Measurements from ENCODE around the gene SLF1.

The SLF1 gene

DNA sequence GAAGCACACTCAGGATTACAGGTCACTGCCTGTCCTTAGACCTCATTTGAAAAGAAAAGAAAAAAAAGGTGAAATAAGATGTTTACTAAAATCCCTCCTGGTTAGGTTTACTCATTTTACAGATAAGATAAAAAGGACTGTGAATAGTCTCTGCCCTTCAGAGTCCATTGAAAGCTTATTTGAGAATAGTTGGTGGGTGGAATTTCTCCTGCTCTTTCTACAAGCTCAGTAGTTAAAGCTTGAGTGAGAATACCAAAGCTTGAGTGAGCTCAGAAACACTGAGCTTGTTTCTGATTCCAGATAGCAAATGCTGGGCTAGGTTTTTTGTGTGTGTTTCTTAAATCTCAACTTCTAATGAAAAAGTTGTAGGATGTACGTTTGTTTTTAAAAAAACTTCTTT, 106.7 kb downstream of the SLF1 start:
- DNase-seq = no peak

DNA sequence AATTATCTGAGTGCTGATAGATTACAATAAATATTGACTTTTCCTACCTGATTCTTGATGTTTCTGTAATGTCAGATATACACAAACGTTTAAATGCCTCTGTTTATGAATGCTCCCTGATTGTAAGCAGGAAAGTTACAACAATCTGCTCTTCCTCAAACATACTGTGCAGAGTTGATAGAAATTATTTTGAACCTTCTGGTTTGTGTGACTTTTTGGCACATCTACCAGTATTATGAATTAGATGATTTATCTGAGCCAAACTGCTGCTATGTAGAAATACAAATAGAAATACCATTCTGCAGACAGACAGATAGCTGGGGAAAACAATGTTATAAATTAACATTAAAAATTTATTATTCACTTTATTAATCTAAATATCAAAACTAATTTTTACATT, 113.0 kb downstream of the SLF1 start:
- DNase-seq = no peak

DNA sequence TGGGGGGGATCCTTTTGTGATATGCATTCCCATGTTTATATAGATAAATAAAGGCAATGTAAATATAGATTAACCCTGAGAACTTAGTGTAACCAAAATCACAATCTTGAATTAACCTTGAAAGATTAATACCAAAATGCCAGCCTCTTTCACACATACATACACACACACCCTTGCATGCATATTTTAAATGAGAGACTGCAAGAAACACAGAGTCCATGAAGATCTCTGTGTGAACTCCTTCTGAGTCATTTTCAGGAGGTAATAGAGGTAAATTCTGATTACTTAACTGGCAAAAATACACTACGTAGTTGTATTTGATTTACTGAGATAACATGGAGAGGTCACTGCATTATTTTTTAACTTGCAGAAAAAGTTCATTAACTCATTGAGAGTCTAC, 118.0 kb downstream of the SLF1 start:
- no peak for DNase-seq

DNA sequence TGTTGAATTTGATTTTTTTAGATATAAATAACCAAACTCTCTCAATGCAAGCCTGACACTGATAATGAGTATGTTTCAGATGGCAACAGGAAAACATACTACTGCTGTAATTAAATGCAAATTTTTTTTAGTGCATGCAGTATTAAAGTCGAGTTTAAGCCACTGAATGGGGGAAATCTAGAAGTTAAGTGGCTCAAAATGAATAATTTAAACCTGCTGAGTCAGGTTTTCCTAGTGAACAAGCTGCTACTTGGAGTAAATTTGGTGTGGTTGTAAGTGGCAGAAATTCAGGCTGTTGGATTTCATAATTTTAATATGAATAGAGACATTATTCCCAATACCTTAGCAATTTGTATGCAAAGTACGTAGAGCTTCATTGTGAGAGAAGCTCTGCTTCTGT, 121.8 kb downstream of the SLF1 start:
- no peak for DNase-seq

DNA sequence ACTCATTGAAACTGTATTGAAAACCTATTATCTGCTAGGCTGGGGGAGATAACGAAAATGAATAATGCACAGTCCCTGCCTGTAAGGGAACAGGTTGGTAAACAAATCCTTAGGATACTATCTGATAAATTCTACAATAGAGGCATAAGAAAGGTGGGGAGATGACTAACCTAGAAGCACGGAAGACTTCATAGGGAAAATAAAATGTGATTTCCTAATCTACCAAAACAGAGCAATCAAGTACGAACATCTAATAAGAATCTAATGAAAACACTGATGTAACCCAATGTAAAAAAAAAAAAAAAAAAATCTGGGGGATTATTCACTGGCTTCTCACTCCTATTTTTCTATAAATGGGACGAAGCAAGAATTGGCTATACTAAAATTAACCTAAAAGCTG, 124.4 kb downstream of the SLF1 start:
- DNase-seq = no peak

DNA sequence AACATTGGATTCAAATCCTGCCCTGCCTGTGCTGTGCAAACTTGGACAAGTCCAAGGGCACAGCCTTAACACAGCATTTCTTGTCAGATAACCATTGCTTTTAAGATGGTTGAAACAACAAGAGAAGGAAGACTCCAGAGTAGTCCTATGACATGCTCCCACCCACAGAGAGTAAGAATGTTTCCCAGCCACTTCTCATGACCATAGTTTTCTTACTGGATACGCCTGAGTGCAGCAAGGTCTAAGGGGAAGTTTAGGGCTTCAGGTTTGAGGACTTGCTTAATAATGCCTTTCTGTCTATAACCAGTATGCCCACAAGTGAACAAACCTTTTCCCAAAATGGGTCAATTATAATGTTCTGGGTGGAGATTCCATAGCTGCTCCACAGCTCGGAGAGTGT, 126.4 kb downstream of the SLF1 start:
- DNase-seq = no peak

DNA sequence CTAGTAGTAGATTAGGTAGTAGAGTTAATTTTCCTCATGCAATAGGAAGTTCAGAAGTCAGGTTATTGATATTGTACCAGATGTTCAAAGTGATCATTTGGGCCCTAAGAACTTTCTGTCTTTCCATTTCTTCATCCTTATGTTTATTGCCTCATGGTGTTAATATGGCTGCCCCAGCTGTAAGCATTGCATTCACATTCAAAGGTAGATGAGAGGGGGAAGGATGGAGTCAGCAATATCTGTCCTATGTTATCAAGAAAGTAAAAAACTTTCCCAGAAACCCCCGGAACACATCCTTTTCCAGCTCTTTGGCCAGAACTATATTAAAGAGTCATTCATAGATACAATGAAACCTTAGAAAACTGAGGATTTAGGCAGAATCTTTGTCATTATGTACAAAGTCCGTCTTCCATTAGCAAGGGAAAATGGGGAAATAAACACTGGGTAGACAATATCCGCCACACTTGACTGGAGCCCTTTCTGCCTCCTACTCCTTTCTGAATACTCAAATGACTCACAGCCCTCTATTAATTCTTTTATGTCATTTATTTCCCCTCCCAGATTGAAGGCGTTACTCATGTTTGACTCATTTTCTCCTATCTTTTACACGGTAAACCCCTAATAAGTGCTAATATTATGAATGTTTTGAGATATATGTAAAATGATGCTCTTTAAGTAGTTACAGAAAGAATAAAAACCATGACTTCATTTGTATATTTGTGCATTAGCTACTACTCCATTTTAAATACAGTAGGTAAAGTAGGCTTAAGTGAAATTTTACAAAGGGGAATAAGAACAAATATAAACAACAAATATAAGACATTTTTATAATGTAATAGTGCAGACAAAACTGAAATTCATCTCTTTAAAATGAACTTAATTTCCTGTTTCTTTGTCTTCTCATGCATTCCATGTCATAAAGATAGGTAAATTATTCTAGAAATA, 127.6 kb downstream of the SLF1 start:
- DNase-seq = no peak

DNA sequence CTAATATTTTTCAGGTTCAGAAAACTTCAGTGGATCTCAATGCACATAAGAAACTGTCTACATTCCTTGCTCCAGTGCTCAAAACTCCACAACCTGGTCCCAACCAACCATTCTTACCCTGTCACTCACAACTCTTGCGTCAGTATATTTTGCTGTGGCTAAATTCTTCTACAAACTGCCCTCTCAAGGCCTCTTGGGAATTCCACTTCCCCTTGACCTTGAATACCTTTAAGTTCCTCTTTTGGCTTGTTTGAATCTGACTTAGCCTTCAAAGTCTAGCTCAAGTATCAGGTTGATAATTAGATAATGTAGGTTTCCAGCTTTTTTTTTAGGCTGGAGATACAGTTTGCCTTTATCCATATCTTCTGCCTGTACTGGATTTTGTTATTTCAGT, 128.3 kb downstream of the SLF1 start:
- no peak for DNase-seq

All from hippocampal formation (tissue), 2 donors.